NCI-H1417 treated with DMSO at 0.1 percent for 48 hours (cell line): Measurements from ENCODE around the gene ARID5B.
A peak's percentile ranks its signal among the peaks of the same experiment; 100 is the strongest.

Source experiments
- DNase-seq: peaks from one replicate; lab custom pipeline; 2025; lab: John Stamatoyannopoulos, UW

ARID5B gene

DNA sequence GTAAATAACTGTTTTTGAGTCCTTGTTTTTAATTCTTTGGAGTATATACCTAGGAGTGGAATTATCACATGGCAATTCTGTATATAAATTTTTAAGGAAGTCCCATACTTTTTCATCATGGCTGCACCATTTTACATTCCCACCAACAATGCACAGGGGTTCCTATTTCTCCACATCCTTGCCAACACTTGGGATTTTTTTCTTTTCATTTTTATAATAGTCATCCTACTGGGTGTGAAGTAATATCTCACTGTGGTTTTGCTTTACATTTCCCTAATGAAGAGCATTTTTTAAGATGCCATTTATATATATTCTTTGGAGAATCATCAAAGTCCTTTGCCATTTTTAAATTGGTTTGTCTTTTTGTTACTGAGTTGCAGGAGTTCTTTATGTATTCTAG, 89.7 kb downstream of the ARID5B start:
- no peak for DNase-seq

- no peak for DNase-seq
These were observed 90.6 kb downstream of the ARID5B start for GRCh38 chr10:61992059-61992460.

DNA sequence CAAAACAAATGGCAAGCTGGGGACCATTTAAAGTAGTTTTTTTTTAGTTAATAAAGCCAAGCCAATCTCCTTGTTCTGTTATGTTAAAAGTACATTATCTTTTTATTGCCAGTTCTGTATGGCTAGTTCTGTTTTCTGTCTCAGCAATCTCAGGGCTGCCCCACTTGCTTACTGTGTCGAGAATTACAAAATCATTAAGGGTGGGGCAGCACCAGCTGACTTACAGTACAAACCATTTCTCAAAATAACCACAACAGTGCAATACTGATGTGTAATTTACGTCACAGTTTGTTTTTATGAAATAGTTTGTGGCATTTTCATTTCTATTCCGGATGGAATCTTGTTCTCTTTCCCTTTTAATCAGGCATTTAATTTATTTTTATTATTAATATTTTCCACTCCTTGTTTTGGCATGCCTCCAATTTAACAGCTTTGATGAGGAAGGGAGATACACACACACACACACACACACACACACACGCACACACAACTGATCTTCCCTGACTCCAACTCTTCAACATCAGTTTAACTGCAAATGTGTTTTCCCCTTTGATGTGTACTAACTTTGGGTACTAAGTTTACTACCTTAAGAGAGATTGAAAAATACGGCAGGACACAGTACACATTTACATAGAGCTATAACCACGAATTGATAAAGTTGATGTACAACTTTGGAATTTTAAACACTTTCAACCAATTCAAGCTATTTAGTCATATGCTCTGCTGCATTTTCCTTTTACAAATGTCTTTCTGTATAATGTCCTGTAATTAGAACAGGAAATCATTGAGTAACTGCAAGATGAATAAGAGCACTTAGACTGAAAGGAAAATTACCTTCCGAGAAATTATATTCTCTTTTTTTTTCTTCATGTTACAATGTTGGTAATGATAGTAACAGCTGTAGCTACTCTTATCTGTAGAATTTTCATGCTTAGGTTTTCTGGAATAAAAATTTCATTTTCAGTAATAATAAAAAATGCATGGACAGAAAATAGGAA, 91.5 kb downstream of the ARID5B start:
- no peak for DNase-seq

DNA sequence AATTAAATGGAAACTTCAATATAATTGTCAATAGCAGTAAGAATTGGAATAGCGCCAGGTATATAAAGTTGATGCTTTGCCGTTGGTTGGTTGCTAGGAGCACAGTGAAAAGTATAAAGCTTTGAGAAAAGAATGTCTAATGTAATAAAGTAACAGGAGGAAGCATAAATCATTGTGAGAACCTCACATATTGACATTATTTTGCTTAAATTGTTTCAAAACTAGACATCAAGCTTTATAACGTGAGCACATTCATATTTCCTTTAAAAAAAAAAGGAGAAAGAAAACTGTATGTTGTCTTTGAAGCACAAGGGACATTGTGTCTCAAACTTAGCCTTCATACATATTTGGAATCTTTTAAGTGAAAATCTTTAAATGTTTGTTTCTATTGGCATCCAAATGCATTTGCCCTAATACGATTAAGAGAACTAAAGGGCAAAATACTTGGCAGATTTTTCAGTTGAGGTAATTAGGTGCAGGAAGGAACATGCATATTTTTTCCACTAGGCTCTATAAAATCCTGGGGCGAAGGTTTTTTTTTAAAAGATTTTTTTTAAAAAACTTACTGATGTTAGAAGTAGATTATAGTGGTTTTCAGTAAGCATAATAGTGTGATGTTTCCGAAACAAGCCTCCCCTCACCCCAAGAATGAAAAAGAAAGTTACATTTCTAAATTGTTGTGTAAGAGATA, 92.4 kb downstream of the ARID5B start:
- DNase-seq = peak; percentile 5

DNA sequence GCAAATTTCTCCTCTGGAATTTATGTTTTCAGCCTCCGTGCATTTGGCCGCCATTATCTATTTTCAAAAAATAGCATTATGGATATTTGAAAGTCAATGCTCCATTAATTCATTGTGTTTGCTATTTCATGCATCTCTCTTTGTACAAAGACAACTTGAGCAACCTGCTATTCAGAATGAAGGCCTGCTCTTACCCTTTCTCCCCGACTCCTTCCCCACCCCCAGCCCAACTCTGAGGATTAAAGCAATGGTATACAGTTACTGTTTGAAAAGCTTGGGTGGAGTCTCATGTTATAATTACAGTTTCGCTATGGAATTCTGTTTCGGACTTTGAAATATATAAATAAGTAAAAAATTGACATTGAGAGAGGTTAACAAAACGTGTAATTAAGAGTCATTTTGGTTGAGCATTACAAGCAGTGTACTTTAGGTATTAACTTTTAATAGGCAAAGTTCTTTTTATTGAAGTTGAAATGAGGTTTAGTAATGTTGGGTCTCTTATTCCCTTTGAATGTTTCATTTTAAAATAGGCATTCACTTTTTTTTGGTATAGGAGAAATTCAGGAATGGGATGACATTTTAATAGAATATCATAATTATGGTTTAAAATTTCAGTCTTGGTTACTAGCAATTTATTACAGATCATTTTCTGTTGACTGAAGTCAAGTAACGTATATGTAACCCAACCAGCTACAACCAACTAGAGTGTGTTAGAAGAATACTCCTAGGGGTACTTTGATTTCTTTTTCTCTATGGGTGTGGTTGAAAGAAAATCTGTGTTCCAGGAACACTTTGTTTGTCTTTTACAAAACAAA, 93.1 kb downstream of the ARID5B start:
- no peak for DNase-seq

GRCh38 chr10:61995220-61995503, 93.7 kb downstream of the ARID5B start:
- no peak for DNase-seq

DNA sequence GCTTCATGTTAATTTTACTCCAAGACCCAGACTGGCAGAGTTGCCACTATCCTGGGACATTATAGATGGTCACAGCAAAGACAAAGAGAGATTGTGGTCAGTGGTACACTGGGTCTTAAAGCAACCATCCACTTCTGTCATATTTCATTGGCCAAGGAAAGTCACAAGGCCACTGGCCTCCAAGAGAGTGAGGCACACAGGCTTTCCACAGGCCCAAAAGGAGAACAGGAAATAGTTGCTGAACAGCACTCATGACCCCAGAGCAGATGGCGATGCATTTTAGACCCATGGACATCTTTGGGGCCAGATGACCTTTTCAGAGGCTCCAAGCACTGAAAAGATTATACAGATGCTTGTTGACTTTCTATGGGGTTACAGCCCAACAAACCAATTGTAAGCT, 97.4 kb downstream of the ARID5B start:
- DNase-seq = no peak

- DNase-seq = no peak
These were observed 98.6 kb downstream of the ARID5B start for GRCh38 chr10:62000037-62000603.

DNA sequence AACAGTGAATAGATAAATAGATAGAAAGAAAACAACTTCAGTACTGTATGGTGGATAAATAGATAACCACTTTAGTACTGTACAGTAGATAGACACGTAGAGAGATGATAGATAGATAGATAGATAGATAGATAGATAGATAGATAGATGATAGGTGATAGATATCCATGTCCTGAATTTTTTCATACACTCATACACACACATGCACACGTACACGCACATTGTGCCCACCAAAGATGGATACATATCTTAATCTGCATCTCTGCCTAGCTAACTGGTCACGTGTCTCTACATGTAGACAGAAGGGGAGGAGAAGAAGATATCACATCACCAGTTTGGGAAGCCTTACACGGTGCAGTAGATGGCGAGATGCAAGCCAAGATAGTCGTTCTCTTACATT, 99.2 kb downstream of the ARID5B start:
- DNase-seq = no peak

GRCh38 chr10:62001898-62002297, 100.4 kb downstream of the ARID5B start:
- no peak for DNase-seq

DNA sequence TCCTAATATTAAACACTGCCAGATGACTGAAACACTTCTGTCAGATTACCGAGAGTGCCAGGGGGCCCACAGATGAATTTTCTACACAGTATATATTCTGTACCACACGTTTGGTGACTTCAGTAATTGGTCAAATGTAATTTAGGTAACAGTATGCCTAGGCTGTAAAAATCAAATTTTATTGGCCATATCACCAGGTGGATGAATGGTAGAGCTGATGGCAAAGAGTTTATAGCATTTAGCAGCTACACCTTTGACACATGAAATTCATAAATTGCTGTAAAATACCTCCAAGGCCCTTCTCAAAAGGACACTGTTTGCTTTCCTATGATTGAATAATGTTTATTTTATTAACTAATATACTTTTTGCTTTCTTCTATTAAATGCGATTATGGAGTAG, 101.3 kb downstream of the ARID5B start:
- no peak for DNase-seq

- DNase-seq = no peak
These were observed 102.5 kb downstream of the ARID5B start for GRCh38 chr10:62004042-62004441.

GRCh38 chr10:62005281-62005680, 103.8 kb downstream of the ARID5B start:
- no peak for DNase-seq

GRCh38 chr10:62005687-62006086, 104.2 kb downstream of the ARID5B start:
- no peak for DNase-seq

DNA sequence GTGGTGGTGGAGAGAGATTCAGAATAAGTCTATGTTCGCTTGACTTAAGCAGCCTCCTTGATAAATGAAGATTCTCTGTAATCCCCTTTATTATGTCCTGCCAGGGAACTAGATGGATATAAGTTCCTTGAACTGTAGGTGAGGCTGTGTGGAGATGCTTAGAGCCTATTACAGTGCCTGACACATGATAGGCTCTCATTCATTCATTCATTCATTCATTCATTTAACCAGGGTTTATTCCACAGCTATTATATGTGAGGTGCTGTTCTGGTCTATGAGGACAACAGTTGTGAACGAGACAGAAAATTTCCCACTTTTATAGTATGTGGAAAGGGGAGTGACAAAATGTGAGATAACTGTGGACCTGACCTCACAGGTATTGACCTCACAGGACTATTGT, 105.6 kb downstream of the ARID5B start:
- no peak for DNase-seq

- no peak for DNase-seq
These were observed 106.7 kb downstream of the ARID5B start for GRCh38 chr10:62008196-62008595.

DNA sequence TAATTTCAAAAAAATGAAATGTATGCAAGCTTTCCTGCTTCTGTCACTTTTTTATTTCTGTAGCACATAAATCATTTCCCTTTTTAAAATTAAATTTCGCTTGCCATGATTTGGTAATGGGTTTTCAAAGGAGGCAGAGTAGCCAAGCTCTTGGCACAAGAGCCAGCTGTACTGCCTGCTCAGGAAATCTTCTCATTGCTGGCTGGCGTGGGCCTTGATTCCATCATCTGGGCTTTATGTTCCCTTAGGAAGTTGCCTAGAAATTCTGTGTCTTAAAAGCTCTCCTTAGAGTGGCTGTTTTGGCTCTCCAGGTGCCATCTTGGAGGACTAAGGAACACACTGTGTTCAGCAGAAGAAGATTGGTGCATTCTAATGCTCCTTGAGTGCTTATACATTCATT, 107.4 kb downstream of the ARID5B start:
- no peak for DNase-seq

DNA sequence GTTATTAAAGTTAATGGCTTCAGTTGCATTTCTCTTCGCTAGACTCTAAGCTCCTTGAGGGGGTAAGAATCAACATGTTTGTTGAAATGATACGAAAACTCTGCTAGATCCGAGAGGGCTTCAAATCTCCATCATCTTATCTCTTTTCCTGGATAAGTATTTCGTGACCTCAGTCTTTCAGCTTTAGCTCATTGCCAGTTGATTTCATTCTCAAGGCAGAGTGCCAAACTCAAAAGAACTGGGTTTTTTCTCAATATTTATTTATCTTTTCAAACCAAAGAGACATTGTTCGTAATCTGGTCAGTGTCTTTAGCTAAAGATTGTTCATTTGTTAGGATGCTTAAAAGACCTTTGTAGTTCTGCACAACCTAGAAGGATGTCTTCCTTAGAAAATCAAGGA, 108.9 kb downstream of the ARID5B start:
- DNase-seq = no peak

- no peak for DNase-seq
These were observed 110.1 kb downstream of the ARID5B start for GRCh38 chr10:62011558-62011957.

- DNase-seq = no peak
These were observed 110.8 kb downstream of the ARID5B start for GRCh38 chr10:62012318-62012717.

DNA sequence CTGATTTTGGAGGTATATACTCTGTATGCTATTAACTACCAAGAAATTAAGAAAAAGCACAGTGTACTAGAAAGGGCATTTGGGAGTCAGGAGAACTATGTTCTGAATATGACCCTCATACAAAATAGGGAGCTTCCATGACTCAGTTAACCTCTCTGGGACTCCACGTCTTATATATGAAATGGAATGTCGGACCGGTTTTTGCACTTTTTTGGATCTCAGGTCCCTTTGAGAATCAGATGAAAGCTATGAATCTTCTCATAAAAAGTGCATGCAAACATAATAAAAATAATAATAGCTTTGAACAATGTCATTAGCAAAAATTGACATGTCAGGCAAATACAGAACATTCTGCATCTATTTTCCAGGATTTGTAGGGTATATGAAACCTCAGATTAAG, 113.0 kb downstream of the ARID5B start:
- DNase-seq = no peak

- DNase-seq = no peak
These were observed 114.5 kb downstream of the ARID5B start for GRCh38 chr10:62015994-62016393.
